Sigmoid colon (tissue), 4 donors: ENCODE data around the gene MGAT4C.

Experiments used
- CTCF ChIP-seq, 4 experiments: fragments of 450-650 bp in 3 of 4; fragments of 200-600 bp in 1 of 4; IDR thresholded peaks; one replicate each; pipeline ENCODE4 v1.5.1; 2016 to 2019; ENCODE audit warnings: antibody characterized with exemption in 4 of 4, mild to moderate bottlenecking in 3 of 4, moderate library complexity in 2 of 4
- EP300 ChIP-seq, 4 donors: sonication (generic); formaldehyde crosslinking; IDR thresholded peaks; one replicate each; pipeline ENCODE4 v1.6.1; 2017; ENCODE audit warnings: antibody characterized with exemption in 4 of 4
- POLR2A ChIP-seq, 2 donors: fragments of 450-650 bp; IDR thresholded peaks; one replicate each; pipeline ENCODE4 v1.6.1; 2016; ENCODE audit warnings: antibody characterized with exemption in 2 of 2, mild to moderate bottlenecking in 2 of 2, moderate library complexity in 2 of 2

- TF ChIP-seq CTCF (IDR thresholded peaks at IDR 0.05) (no peak), POLR2A (IDR thresholded peaks at IDR 0.05) (no peak), EP300 (IDR thresholded peaks at IDR 0.05) (no peak)
Observed at GRCh38 chr12:85955127-85955526, 301.1 kb downstream of the MGAT4C start.
